Measurements from ENCODE around the gene GTF2H2C.
"Not testable (repeated sequence)": the region's sequence is repeated elsewhere in the genome, so short reads cannot be mapped to it uniquely, and the experiment has no call there.

Gene GTF2H2C

DNA sequence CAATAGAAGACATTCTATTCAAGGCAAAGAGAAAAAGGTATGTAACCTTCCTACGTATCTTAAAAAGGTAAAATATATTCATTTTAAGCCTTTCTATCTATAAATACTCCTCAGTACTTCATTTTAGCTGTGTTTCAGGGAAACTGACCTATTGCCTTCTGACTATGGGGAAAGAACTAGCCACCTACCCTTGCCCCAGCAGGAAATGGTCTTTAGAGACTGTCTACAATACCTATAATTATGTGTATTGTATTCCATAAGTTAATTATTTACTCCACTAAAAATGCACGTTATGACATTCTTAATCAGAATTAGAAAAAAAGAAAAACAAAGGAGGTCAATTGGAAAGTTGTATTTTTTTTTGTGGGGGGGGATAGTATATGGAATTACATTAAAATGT, 6.2 kb downstream of the GTF2H2C start:
- not testable (repeated sequence) for DNase-seq (ENCODE audit: low read depth in 2 of 2)

DNA sequence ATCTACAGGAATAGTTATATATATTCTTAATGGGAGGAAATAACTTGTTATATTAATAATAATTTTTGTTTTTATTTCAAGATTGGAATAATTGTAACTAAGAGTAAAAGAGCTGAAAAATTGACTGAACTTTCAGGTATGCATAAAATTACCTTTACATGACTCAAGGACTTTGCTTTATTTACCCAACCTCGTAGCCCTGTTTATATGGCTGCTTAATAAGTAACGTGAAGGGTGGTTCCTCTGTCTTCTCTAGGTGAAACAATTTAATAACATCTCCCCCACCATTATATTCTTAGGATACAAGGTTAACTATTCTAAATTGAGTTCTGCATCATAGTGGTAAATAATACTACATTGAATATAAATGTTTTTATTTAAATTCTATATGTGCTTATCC, 8.1 kb downstream of the GTF2H2C start:
- not testable (repeated sequence) for DNase-seq (ENCODE audit: low read depth in 2 of 2)

DNA sequence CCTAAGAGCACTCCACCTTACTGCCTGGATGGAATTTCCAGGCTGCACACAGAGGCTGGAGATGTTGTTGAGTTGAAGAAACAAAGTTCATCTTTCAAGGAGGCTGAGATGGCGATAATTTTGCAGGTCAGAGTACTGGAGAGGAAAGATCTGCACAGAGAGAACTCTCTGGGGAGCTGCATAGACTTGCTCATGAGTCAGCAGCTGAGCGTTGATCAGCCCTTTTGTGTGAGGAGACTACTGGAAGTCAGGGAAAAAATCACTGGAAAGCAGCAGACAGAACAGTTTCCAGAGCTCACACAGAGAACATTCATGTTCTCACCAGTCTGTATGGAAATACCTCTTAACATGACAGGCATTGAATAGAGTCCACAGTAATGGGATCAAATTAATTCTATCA, 23.4 kb downstream of the GTF2H2C start:
- not testable (repeated sequence) for DNase-seq (ENCODE audit: low read depth in 2 of 2)

DNA sequence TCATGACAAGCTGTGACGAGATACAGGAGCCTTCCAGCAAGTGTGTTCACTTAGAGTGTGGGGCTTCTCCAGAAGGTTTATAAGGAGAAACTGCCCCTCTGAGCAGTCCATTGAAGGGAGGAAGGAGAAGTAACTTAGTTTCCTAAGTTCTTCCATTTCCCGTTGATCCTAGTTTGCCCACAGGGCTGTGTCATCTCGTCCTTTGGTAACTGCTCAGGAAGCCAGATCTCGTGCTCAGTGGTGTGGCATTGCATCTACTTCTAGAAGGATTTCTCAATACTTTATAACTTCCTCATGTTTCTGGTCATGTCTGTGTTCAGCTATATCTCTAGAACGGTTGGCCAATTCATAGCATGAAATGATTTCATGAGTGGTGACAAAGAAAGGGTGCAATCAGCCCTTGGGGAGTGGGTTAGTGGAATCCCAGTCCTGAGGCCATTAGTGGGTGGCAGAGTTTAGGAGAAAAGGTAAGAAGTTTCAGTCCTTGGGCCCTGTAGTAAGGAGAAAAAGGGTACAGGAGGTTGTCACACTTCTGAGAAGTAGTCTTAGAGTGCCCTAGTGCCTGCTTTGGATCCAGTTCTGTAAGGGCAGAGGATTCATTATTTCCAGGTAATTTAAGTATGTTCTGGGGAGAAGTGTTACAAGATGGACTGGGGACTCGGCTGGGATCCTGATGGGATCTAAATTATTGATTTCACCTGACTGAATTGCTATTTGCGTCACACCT, 36.3 kb downstream of the GTF2H2C start:
- DNase-seq (ENCODE audit: low read depth in 2 of 2), result not testable (repeated sequence)

DNA sequence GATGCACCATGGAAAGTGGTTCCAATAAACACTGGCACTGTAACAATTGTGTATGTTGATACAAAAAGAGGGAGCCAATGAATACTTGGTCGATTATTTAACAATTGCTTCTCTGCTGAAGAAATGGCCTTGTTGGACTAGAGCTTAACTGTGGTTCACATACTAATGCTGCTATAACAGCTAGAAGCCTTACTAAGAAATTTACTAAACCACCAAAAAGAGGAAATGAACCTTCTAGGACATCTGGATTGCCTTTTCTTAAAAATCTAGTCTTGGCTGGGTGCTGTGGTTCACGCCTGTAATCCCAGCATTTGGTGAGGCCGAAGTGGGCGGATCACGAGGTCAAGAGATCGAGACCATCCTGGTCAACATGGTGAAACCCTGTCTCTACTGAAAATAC, 42.0 kb downstream of the GTF2H2C start:
- not testable (repeated sequence) for DNase-seq (ENCODE audit: low read depth in 2 of 2)

DNA sequence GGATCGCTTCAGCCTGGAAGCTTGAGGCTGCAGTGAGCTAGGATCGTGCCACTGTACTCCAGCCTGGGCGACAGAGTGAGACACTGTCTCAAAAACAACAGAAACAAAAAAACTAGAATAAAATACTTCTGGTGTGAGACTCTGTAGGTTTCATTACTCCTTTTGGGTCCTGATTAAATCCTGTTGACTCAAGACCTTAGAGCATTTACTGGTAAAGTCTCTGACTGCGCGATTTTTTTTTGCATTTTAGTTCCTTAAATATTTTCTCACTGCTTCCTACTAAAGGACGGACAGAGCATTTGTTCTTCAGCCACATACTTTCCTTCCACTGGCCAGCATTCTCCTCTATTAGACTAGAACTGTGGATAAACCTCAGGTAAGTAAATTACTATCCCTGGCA, 46.8 kb downstream of the GTF2H2C start:
- not testable (repeated sequence) for DNase-seq (ENCODE audit: low read depth in 2 of 2)

DNA sequence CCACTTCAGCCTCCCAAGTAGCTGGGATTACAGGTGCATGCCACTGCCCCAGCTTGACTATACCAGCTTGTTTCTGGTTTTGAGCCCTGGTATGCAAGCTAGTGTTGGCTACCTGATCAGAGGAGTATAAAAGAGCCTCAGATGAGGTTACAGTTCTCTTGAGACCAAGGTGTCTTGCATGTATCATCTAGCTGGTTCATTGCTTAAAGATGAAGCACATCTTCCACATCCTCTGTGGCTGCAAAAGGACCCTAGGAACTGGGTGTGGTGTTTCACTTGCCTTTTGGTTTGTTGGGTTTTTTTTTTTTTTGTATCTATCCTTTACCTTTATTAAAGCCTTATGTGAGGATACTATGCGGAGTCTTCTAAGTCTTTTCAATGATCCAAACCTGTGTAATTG, 47.8 kb downstream of the GTF2H2C start:
- not testable (repeated sequence) for DNase-seq (ENCODE audit: low read depth in 2 of 2)

DNA sequence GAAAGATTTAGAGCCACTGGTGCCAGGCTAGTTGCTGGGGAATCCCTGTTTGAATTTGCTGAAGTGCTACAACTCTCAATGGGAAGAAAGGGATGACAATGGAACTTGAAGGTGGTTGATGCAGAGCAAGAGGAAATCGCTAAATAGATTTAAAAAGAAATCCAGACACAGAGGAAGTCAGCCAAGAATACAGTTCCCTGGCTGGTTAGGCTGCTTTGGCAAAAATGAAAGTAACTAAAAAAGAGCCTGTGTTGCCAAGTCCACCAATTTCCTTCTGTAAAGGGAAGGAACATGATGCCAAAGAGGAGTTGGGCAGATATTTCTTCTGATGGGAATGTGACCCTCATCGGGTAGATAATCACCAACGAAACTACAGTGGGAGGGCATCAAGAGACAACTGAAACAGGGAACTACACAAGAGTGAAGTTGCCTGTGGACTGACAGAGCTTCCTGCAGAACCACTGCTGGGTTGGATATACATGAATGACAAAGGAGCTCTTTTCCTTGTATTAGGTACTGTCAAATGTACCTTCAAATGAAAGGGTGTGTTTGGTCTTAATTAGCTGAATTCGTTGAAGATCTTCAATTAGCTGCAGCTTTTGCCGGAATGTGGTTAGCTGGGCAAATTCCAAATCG, 49.0 kb downstream of the GTF2H2C start:
- DNase-seq (ENCODE audit: low read depth in 2 of 2), result not testable (repeated sequence)

DNA sequence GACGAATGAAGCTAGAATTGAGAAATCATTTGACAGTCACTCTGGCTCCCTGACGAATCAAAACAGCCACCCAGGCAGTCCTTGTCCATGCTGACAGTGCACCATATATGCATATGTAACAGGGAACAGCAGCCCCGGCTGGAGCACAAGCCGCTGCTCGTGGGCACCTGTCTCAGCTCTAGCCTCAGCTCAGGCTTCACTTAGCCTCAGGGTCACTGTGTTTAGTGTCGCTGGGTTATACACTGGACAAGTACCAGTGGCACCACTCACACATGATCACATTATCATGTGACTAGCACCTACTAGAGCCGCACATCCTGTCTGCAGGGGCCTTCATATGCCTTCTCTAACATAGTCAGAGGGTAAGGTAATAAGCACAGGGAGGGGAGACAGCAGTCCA, 54.9 kb downstream of the GTF2H2C start:
- not testable (repeated sequence) for DNase-seq (ENCODE audit: low read depth in 2 of 2)

DNA sequence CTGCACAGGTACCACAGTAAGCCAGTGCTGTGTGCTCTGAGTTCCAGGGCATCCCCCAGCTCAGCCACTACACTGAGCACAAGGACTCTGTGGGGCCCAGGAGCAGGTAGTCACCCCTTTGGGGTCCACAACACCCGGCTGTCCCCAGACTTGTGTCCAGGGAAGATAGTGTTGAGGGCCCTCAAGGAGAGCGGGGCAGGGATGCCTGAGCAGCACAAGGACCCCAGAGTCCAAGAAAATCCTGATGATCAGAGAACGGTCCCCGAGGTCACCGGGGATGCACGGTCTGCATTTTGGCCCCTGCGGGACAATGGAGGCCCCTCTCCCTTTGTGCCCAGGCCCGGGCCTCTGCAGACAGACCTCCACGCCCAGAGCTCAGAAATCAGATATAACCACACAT, 71.9 kb downstream of the GTF2H2C start:
- not testable (repeated sequence) for DNase-seq (ENCODE audit: low read depth in 2 of 2)
